ENCODE data around the gene NELFE. TPM values are rescaled to one million over a fixed set of nuclear protein-coding genes. Genes with fewer than 3 reads are reported as not detected.
A peak's percentile ranks its signal among the peaks of the same experiment; 100 is the strongest.

The NELFE gene
- total and polyA plus RNA-seq, 2 of the 13 experiments (the other 11 are each of a cell fraction or from before 2014, with no cell fraction given): 51.3 to 69.8 TPM

DNA sequence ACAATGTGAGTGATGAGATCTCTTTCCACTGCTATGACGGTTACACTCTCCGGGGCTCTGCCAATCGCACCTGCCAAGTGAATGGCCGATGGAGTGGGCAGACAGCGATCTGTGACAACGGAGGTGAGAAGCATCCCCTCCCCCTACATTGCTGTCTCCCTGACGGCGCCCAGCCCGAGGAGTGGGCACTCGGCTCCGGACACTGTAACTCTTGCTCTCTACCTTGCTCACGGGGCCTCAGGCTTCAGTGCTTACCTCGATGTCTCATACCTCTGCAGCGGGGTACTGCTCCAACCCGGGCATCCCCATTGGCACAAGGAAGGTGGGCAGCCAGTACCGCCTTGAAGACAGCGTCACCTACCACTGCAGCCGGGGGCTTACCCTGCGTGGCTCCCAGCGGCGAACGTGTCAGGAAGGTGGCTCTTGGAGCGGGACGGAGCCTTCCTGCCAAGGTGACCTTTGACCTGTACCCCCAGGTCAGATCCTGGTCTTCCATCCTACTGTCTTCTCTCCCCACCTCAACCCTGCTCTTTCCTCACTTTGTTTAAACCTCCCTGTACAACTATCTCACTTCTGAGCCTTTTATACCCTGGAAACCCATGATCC lies 11.6 kb downstream of the NELFE start (continued):
- TF ChIP-seq ZNF775 (CRISPR knock-in tag; IDR thresholded peaks at IDR 0.05; ENCODE audit: borderline replicate concordance) (no peak), ZNF460 (CRISPR knock-in tag; IDR thresholded peaks at IDR 0.05; ENCODE audit: borderline replicate concordance) (no peak), ZNF264 (CRISPR knock-in tag; IDR thresholded peaks at IDR 0.05) (0 out of 2 replicates have a peak, but pooled peaks have one; percentile 19), NFKB2 (CRISPR knock-in tag; IDR thresholded peaks at IDR 0.05; ENCODE audit: borderline replicate concordance) (peak; percentile 52; the same call in 1 of the 2 replicates), THAP11 (CRISPR knock-in tag; IDR thresholded peaks at IDR 0.05) (peak; percentile 8; the same call in 1 of the 2 replicates), MIXL1 (CRISPR knock-in tag; IDR thresholded peaks at IDR 0.05) (no peak), MAFF (IDR thresholded peaks at IDR 0.05; ENCODE audit: low read depth, low read length) (no peak), MAZ (IDR thresholded peaks at IDR 0.05; ENCODE audit: borderline replicate concordance, low read depth, low read length) (no peak), MAZ (CRISPR knock-in tag; IDR thresholded peaks at IDR 0.05; ENCODE audit: low read depth) (0 out of 2 replicates have a peak, but pooled peaks have one; percentile 7), HNF4A (CRISPR knock-in tag; IDR thresholded peaks at IDR 0.05) (0 out of 2 replicates have a peak, but pooled peaks have one; percentile 26), RELA (CRISPR knock-in tag; IDR thresholded peaks at IDR 0.05) (no peak)
- TF ChIP-seq, protein P1, sequence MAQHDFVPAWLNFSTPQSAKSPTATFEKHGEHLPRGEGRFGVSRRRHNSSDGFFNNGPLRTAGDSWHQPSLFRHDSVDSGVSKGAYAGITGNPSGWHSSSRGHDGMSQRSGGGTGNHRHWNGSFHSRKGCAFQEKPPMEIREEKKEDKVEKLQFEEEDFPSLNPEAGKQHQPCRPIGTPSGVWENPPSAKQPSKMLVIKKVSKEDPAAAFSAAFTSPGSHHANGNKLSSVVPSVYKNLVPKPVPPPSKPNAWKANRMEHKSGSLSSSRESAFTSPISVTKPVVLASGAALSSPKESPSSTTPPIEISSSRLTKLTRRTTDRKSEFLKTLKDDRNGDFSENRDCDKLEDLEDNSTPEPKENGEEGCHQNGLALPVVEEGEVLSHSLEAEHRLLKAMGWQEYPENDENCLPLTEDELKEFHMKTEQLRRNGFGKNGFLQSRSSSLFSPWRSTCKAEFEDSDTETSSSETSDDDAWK (CRISPR knock-in tag; IDR thresholded peaks at IDR 0.05): no peak
- TF ChIP-seq, protein P2, sequence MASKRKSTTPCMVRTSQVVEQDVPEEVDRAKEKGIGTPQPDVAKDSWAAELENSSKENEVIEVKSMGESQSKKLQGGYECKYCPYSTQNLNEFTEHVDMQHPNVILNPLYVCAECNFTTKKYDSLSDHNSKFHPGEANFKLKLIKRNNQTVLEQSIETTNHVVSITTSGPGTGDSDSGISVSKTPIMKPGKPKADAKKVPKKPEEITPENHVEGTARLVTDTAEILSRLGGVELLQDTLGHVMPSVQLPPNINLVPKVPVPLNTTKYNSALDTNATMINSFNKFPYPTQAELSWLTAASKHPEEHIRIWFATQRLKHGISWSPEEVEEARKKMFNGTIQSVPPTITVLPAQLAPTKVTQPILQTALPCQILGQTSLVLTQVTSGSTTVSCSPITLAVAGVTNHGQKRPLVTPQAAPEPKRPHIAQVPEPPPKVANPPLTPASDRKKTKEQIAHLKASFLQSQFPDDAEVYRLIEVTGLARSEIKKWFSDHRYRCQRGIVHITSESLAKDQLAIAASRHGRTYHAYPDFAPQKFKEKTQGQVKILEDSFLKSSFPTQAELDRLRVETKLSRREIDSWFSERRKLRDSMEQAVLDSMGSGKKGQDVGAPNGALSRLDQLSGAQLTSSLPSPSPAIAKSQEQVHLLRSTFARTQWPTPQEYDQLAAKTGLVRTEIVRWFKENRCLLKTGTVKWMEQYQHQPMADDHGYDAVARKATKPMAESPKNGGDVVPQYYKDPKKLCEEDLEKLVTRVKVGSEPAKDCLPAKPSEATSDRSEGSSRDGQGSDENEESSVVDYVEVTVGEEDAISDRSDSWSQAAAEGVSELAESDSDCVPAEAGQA (IDR thresholded peaks at IDR 0.05; ENCODE audit: low read depth): no peak
- TF ChIP-seq, protein P2 (CRISPR knock-in tag; IDR thresholded peaks at IDR 0.05; ENCODE audit: borderline replicate concordance): no peak
- TF ChIP-seq, protein P3, sequence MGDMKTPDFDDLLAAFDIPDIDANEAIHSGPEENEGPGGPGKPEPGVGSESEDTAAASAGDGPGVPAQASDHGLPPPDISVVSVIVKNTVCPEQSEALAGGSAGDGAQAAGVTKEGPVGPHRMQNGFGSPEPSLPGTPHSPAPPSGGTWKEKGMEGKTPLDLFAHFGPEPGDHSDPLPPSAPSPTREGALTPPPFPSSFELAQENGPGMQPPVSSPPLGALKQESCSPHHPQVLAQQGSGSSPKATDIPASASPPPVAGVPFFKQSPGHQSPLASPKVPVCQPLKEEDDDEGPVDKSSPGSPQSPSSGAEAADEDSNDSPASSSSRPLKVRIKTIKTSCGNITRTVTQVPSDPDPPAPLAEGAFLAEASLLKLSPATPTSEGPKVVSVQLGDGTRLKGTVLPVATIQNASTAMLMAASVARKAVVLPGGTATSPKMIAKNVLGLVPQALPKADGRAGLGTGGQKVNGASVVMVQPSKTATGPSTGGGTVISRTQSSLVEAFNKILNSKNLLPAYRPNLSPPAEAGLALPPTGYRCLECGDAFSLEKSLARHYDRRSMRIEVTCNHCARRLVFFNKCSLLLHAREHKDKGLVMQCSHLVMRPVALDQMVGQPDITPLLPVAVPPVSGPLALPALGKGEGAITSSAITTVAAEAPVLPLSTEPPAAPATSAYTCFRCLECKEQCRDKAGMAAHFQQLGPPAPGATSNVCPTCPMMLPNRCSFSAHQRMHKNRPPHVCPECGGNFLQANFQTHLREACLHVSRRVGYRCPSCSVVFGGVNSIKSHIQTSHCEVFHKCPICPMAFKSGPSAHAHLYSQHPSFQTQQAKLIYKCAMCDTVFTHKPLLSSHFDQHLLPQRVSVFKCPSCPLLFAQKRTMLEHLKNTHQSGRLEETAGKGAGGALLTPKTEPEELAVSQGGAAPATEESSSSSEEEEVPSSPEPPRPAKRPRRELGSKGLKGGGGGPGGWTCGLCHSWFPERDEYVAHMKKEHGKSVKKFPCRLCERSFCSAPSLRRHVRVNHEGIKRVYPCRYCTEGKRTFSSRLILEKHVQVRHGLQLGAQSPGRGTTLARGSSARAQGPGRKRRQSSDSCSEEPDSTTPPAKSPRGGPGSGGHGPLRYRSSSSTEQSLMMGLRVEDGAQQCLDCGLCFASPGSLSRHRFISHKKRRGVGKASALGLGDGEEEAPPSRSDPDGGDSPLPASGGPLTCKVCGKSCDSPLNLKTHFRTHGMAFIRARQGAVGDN (CRISPR knock-in tag; IDR thresholded peaks at IDR 0.05): peak; percentile 38
